ENCODE measurements around the gene PCDHGB1. TPM values are rescaled to one million over a fixed set of nuclear protein-coding genes. Genes with fewer than 3 reads are reported as not detected.
"Not testable (repeated sequence)": the region's sequence is repeated elsewhere in the genome, so short reads cannot be mapped to it uniquely, and the experiment has no call there.

The PCDHGB1 gene
- total RNA-seq, 2 donors from 2014 or later, result 3.0 to 3.2 TPM

DNA sequence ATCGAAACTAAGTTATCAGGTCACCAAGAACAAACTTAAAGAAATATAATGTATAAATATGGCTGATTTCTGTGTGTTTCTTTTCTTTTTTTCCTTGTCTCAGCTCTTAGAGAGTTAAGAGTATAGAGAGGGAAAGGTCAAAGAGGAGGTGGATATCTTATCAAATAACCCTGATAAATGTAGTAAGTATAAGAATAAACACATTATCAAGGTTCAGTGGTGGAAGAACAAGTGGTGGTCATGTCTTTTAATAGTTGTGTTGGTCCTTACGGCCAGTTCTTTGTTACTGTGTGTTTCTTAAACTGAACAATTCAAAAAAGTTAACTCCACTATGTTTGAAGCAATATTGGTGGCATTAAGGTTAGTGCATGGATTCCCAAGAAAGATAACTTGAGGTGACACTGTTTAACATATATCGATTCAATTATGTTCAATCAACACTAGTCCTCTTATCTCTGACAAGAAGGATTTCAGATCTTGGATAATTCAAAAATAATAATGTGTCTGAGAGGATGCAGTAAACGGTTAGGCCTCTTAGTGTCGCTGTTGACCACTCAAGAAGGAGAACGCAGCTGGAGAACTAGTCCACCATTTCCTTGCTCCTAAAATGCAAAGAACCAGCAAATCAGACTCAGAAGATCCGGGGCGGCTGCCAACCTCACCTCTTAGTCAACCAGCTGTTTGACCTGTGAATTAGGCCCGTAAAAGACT lies 6.5 kb upstream of the PCDHGB1 start, which contains the start of gene PCDHGA3:
Gene PCDHGA3 (plus strand): TSS at position 588 of the 711 bp plus-strand sequence. CDS start 205 bp downstream, outside the sequence.
- ATAC-seq (peak; percentile 34 to 58), DNase-seq (no peak)
- intact Hi-C loops (cut with DNase I), result no loop called here

DNA sequence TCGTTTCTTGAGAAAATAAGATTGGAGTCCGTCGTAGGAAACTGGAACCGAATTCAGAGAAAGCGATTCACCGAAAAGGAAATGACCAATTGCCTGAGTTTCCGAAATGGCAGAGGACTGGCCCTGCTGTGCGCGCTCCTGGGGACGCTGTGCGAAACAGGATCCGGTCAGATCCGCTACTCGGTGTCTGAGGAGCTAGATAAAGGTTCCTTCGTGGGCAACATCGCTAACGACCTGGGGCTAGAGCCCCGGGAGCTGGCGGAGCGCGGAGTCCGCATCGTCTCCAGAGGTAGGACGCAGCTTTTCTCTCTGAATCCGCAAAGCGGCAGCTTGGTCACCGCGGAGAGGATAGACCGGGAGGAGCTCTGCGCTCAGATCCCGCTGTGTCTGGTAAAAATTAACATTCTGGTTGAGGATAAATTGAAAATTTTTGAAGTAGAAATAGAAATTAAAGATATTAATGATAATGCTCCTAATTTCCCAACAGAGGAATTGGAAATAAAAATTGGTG lies 5.9 kb upstream of the PCDHGB1 start:
- ATAC-seq, result peak in 1 of 2 donors; percentile 48
- intact Hi-C loops (cut with DNase I), result no loop called here
- no peak for DNase-seq

DNA sequence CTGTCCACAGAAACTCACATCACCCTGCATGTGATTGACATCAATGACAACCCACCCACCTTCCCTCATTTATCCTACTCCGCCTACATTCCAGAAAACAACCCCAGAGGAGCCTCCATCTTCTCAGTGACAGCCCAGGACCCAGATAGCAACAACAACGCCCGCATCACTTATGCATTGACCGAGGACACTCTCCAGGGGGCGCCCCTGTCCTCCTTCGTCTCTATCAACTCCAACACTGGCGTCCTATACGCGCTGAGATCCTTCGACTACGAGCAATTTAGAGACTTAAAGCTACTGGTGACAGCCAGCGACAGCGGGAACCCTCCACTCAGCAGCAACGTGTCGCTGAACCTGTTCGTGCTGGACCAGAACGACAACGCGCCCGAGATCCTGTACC lies 4.6 kb upstream of the PCDHGB1 start:
- intact Hi-C loops (cut with DNase I), result no loop called here
- ATAC-seq (no peak), DNase-seq (no peak)

DNA sequence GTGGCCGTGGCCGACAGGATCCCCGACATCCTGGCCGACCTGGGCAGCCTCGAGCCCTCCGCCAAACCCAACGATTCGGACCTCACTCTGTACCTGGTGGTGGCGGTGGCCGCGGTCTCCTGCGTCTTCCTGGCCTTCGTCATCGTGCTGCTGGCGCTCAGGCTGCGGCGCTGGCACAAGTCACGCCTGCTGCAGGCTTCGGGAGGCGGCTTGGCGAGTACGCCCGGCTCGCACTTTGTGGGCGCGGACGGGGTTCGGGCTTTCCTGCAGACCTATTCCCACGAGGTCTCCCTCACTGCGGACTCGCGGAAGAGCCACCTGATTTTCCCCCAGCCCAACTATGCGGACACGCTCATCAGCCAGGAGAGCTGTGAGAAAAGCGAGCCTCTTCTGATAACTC lies 3.9 kb upstream of the PCDHGB1 start:
- intact Hi-C loops (cut with DNase I); DNase-seq; ATAC-seq: not testable (repeated sequence)

DNA sequence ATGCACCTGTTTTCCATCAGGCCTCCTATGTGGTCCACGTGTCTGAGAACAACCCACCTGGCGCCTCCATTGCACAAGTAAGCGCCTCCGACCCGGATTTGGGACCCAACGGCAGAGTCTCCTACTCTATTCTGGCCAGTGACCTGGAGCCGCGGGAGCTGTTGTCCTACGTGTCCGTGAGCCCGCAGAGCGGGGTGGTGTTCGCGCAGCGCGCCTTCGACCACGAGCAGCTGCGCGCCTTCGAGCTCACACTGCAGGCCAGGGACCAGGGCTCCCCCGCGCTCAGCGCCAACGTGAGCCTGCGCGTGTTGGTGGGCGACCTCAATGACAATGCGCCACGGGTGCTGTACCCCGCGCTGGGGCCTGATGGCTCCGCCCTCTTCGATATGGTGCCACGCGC lies 1.7 kb downstream of the PCDHGB1 start:
- ATAC-seq (no peak), DNase-seq (no peak)
- intact Hi-C loops (cut with DNase I), result loop anchor here in 1 of 2 donors (10.0 kb wide), 2 partner anchors 53 to 147 kb away; partner anchors contain the start of genes PCDHB12, PCDHGA9 and PCDHGB6

DNA sequence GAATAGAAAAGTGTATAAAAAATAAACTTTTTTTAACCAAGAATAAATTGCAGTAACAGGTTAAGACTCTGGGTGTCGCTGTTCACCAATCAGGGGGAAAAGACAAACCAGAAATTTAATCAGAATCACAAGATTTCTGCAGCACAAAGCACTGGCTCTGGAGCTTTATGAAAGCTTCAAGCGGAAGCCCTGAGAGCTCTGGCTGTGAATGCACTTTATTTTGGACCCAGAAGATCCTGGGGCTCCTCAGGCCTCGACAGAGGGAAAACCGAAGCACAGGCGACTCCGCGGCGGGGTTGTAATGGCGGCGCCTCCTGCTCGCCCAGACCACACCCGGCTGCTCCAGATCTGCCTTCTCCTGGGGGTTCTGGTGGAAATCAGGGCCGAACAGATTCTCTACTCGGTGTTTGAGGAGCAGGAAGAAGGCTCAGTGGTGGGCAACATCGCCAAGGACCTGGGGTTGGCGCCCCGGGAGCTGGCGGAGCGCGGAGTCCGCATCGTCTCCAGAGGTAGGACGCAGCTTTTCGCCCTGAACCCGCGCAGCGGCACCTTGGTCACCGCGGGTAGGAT lies 5.1 kb downstream of the PCDHGB1 start, which contains the start of gene PCDHGA4:
Gene PCDHGA4 (plus strand): TSS at position 122 of the 570 bp plus-strand sequence. CDS start 87 bp downstream, at position 209.
- intact Hi-C loops (cut with DNase I), result loop anchor here in 1 of 2 donors (10.0 kb wide), 2 partner anchors 50 to 150 kb away; partner anchors contain the start of genes PCDHB12, PCDHGA9 and PCDHGB6
- DNase-seq (no peak), ATAC-seq (no peak)

DNA sequence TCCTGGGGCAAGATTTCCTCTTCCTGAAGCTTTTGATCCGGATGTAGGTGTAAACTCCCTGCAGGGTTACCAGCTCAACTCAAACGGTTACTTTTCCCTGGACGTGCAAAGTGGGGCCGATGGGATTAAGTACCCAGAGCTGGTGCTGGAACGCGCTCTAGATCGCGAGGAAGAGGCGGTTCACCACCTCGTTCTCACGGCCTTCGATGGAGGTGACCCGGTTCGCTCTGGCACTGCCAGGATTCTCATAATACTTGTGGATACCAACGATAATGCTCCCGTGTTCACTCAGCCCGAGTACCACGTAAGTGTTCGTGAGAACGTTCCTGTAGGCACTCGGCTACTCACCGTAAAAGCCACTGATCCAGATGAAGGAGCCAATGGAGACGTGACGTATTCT lies 5.7 kb downstream of the PCDHGB1 start:
- ATAC-seq (no peak), DNase-seq (no peak)
- intact Hi-C loops (cut with DNase I), result loop anchor here in 1 of 2 donors (10.0 kb wide), 2 partner anchors 49 to 151 kb away; partner anchors contain the start of genes PCDHB12, PCDHGA9 and PCDHGB6

DNA sequence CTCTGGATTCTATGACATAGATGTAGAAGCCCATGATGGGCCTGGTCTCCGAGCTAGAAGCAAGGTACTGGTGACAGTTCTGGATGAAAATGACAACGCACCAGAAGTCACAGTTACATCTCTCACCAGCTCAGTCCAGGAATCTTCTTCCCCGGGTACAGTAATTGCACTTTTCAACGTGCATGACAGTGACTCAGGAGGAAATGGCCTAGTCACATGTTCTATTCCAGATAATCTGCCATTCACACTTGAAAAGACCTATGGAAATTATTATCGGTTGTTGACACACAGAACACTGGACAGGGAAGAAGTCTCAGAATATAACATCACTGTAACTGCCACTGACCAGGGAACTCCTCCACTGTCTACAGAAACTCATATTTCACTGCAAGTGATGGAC lies 6.2 kb downstream of the PCDHGB1 start:
- intact Hi-C loops (cut with DNase I), result loop anchor here in 1 of 2 donors (10.0 kb wide), 2 partner anchors 49 to 151 kb away; partner anchors contain the start of genes PCDHB12, PCDHGA9 and PCDHGB6
- ATAC-seq (no peak), DNase-seq (no peak)

DNA sequence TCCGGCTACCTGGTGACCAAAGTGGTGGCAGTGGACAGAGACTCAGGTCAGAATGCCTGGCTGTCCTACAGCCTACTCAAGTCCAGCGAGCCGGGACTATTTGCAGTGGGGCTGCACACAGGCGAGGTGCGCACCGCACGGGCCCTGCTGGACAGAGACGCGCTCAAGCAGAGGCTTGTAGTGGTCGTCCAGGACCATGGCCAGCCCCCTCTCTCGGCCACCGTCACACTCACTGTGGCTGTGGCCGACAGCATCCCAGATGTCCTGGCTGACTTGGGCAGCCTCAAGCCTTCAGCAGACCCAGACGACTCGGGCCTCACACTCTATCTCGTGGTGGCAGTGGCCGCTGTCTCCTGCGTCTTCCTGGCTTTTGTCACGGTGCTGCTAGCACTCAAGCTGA lies 7.1 kb downstream of the PCDHGB1 start:
- DNase-seq, result no peak
- no peak for ATAC-seq
- intact Hi-C loops (cut with DNase I), result loop anchor here in 1 of 2 donors (10.0 kb wide), 2 partner anchors 48 to 152 kb away; partner anchors contain the start of genes PCDHB12, PCDHGA9 and PCDHGB6

DNA sequence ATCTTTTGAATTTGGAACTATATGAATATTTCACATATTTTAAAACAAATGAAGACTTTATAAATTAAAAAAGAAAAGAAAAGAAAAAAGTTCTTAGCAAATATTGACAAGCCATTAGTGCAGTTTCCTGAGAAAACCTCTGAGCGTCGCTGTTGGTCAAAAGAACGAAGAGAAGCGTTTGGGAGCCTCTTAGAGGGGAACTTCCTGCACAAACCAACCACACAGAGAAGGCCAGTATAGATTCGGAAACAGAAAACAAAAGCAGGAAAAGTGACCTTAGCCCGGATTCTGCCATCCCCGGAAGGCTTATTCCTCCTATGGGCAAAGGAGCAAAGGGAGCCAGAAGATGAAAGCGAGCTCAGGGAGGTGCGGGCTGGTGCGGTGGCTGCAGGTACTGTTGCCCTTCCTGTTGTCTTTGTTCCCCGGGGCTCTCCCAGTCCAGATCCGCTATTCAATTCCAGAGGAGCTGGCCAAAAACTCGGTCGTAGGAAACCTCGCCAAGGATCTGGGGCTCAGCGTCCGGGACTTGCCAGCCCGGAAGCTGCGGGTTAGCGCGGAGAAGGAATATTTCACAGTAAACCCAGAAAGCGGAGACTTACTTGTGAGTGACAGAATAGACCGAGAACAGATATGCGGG lies 10.0 kb downstream of the PCDHGB1 start, which contains the start of gene PCDHGB2:
Gene PCDHGB2 (plus strand): TSS at position 205 of the 637 bp plus-strand sequence. CDS start 142 bp downstream, at position 347.
- ATAC-seq (no peak), DNase-seq (no peak)
- intact Hi-C loops (cut with DNase I), result loop anchor here in 1 of 2 donors (10.0 kb wide), 2 partner anchors 45 to 155 kb away; partner anchors contain the start of genes PCDHB12, PCDHGA9 and PCDHGB6

DNA sequence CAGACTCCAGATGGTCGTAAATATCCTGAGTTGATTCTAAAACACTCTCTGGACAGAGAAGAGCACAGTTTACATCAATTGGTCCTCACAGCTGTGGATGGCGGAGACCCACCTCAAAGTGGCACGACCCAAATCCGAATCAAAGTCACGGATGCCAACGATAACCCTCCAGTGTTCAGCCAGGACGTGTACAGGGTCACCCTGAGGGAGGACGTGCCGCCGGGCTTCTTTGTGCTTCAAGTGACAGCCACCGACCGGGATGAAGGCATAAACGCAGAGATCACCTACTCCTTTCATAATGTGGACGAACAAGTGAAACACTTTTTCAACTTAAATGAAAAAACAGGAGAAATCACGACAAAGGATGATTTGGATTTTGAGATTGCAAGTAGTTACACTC lies 10.8 kb downstream of the PCDHGB1 start:
- ATAC-seq, result no peak
- DNase-seq, result no peak
- intact Hi-C loops (cut with DNase I), result no loop called here

DNA sequence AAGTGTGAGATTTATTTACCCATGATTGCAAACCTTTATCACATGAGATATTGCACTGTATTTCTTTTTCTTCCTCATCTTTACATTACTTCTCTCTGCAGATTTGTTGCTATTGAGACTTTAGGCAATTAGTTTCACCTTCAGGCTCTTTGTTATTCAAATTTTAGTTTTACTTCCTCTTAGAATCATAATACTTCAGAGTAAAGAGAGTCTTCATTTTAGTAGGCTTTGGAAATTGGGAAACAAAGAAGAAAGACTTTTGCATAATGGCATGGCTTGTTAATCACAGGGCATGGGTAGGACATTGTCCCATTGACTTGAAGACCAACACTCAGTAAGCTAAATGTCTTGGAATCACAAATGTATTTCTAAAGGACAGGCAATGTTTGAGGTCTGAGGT lies 12.8 kb downstream of the PCDHGB1 start:
- ATAC-seq, result no peak
- intact Hi-C loops (cut with DNase I), result no loop called here
- no peak for DNase-seq

DNA sequence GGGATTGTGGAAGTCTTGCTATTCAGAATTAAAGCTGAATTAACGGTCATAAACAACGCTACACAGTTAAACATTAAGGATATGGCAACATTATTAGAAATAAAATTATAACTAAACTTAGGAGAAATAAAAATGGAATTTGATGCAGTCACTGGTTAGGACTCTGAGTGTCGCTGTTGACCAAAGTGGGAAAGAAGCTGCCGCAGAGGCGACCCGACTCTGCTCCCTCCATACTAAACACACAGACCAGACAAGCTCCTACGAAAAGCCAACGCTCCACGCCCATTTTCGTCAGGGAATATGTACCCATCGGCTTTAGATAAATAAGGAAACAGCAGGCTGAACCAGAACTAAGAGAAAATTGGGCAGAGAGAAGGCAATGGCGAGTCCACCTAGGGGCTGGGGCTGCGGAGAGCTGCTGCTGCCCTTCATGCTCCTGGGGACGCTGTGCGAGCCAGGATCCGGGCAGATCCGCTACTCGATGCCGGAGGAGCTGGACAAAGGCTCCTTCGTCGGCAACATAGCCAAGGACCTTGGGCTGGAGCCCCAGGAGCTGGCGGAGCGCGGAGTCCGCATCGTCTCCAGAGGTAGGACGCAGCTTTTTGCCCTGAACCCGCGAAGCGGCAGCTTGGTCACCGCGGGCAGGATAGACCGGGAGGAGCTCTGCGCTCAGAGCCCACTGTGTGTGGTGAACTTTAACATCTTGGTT lies 14.2 kb downstream of the PCDHGB1 start, which contains the start of gene PCDHGA5:
Gene PCDHGA5 (plus strand): TSS at position 211 of the 709 bp plus-strand sequence. CDS start 169 bp downstream, at position 380.
- intact Hi-C loops (cut with DNase I), result no loop called here
- ATAC-seq (no peak), DNase-seq (no peak)

DNA sequence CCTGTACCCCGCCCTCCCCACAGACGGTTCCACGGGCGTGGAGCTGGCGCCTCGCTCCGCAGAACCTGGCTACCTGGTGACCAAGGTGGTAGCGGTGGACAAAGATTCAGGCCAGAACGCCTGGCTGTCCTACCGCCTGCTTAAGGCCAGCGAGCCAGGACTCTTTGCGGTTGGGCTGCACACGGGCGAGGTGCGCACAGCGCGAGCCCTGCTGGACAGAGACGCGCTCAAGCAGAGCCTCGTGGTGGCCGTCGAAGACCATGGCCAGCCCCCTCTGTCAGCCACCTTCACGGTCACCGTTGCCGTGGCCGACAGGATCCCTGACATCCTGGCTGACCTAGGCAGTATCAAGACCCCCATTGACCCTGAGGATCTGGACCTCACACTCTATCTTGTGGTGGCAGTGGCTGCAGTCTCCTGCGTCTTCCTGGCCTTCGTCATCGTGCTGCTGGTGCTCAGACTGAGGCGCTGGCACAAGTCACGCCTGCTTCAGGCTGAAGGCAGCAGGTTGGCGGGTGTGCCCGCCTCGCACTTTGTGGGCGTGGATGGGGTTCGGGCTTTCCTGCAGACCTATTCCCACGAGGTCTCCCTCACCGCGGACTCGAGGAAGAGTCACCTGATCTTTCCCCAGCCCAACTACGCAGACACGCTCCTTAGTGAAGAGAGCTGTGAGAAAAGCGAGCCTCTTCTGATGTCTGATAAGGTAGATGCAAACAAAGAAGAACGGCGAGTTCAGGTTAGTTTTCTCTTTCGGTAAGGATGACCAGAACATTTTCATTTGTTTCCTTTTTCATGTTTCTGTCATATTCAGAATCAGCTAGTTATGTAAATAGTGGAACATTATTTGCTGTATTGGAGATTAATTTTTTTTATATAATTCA lies 16.4 kb downstream of the PCDHGB1 start:
- DNase-seq, result no peak
- intact Hi-C loops (cut with DNase I), result no loop called here
- ATAC-seq, result no peak

DNA sequence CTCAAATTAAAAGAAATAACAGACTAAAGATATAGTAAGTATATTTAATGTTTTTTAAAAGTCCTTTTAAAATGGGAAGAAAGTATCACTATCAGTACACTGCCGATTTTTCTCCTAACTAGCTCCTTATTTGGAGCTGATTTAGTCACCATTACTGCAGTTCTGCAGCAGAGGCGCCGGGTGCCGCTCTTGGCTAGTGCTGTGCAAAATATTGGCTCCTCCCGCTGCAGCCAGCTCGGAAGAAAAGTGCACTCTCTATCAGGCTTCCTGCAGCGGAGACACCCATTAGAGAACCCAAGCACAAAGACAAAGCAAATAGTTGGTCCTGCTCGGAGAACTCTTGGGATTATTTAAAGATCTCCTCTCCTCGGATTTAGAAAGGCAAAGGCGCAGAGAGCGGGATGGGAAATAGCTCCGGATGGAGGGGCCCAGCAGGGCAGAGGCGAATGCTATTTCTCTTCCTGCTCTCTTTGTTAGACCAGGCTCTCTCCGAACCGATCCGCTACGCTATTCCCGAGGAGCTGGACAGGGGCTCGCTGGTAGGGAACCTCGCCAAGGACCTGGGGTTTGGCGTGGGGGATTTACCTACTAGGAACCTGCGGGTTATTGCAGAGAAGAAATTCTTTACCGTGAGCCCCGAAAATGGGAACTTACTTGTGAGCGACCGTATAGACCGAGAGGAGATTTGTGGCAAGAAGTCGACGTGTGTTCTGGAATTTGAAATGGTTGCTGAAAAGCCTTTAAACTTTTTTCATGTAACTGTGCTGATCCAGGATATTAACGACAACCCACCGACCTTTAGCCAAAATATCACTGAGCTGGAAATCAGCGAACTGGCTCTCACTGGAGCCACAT lies 20.3 kb downstream of the PCDHGB1 start, which contains the start of gene PCDHGB3:
Gene PCDHGB3 (plus strand): TSS at position 249 of the 855 bp plus-strand sequence. CDS start 153 bp downstream, at position 402.
- intact Hi-C loops (cut with DNase I), result no loop called here
- ATAC-seq (peak; percentile 86 to 90), DNase-seq (peak; percentile 49)
